Neural progenitor cell (in vitro differentiated cells): ENCODE measurements around the gene TP73. TPM values are rescaled to one million over a fixed set of nuclear protein-coding genes. Genes with fewer than 3 reads are reported as not detected.

Experiments used
- DNase-seq: peaks from one replicate; pipeline ENCODE4 v3.0.0-alpha.2; 2016; ENCODE audit warnings: low spot score
- H2AFZ ChIP-seq: fragments of 200-600 bp; sonication (generic); replicated peaks from 2 replicates; pipeline ENCODE4 v1.6.1; 2016; ENCODE audit warnings: antibody characterized with exemption
- H3F3A ChIP-seq: fragments of 200-600 bp; sonication (generic); 2 replicates; pipeline ENCODE4 v1.6.1; 2016; ENCODE audit warnings: antibody characterized with exemption, low read depth
- H3K27ac ChIP-seq: fragments of 200-600 bp; sonication (generic); 2 replicates; pipeline ENCODE4 v1.5.1; 2016; ENCODE audit warnings: mild to moderate bottlenecking
- H3K27me3 ChIP-seq: fragments of 200-600 bp; sonication (generic); 2 replicates; pipeline ENCODE4 v1.6.1; 2016; ENCODE audit warnings: mild to moderate bottlenecking, moderate library complexity
- H3K36me3 ChIP-seq: fragments of 200-600 bp; sonication (generic); 2 replicates; pipeline ENCODE4 v1.5.1; 2016
- H3K4me1 ChIP-seq: fragments of 200-600 bp; sonication (generic); 2 replicates; pipeline ENCODE4 v1.6.1; 2016; ENCODE audit warnings: mixed run types
- H3K4me2 ChIP-seq: fragments of 200-600 bp; sonication (generic); 2 replicates; pipeline ENCODE4 v1.6.1; 2016
- H3K4me3 ChIP-seq: fragments of 200-600 bp; sonication (generic); 2 replicates; pipeline ENCODE4 v1.5.1; 2016
- H3K79me2 ChIP-seq: fragments of 200-600 bp; sonication (generic); 2 replicates; pipeline ENCODE4 v1.6.1; 2016; ENCODE audit warnings: low read depth
- H3K9ac ChIP-seq: fragments of 200-600 bp; sonication (generic); 2 replicates; pipeline ENCODE4 v1.6.1; 2016
- H3K9me3 ChIP-seq: fragments of 200-600 bp; sonication (generic); 2 replicates; pipeline ENCODE4 v1.5.1; 2016; ENCODE audit warnings: low read depth
- H4K20me1 ChIP-seq: fragments of 200-600 bp; sonication (generic); 2 replicates; pipeline ENCODE4 v1.6.1; 2016; ENCODE audit warnings: low read depth
- H3K27ac Mint-ChIP-seq: 3 replicates; pipeline ENCODE4 v1.8.0; 2021; ENCODE audit warnings: mixed read lengths
- H3K27me3 Mint-ChIP-seq: 2 replicates; pipeline ENCODE4 v1.8.0; 2022; ENCODE audit warnings: low read depth, mild to moderate bottlenecking, inconsistent platforms, moderate library complexity, mixed read lengths; ENCODE audit not compliant: insufficient read depth
- H3K36me3 Mint-ChIP-seq: 3 replicates; pipeline ENCODE4 v1.8.0; 2021; ENCODE audit warnings: mixed read lengths
- H3K4me1 Mint-ChIP-seq: 3 replicates; pipeline ENCODE4 v1.8.0; 2021; ENCODE audit warnings: mixed read lengths
- H3K4me3 Mint-ChIP-seq: 3 replicates; pipeline ENCODE4 v1.8.0; 2021; ENCODE audit warnings: mild to moderate bottlenecking, moderate library complexity, mixed read lengths
- H3K9me3 Mint-ChIP-seq: 3 replicates; pipeline ENCODE4 v1.8.0; 2020; ENCODE audit warnings: mixed read lengths
- EZH2 ChIP-seq: fragments of 200-600 bp; sonication (generic); IDR thresholded peaks from 2 replicates; pipeline ENCODE4 v1.6.1; 2017; ENCODE audit warnings: antibody characterized with exemption, mild to moderate bottlenecking, moderate library complexity
- EZH2phosphoT487 ChIP-seq: fragments of 200-600 bp; sonication (generic); IDR thresholded peaks from 2 replicates; pipeline ENCODE4 v1.6.1; 2017; ENCODE audit warnings: antibody characterized with exemption
- total RNA-seq: library from RNA; depleted of rRNA; stranded (reverse); fragments of >200 nt; gene quantifications from 2 replicates; pipeline ENCODE4 v1.2.3, GENCODE V29; 2015; ENCODE audit warnings: low replicate concordance
- TF ChIP-seq, protein P1 (sequence below): fragments of 200-600 bp; sonication (generic); IDR thresholded peaks from 2 replicates; pipeline ENCODE4 v1.5.1; 2017; ENCODE audit warnings: antibody characterized with exemption, mild to moderate bottlenecking

Gene TP73
- total RNA-seq, 1 donor from 2014 or later = not detected

DNA sequence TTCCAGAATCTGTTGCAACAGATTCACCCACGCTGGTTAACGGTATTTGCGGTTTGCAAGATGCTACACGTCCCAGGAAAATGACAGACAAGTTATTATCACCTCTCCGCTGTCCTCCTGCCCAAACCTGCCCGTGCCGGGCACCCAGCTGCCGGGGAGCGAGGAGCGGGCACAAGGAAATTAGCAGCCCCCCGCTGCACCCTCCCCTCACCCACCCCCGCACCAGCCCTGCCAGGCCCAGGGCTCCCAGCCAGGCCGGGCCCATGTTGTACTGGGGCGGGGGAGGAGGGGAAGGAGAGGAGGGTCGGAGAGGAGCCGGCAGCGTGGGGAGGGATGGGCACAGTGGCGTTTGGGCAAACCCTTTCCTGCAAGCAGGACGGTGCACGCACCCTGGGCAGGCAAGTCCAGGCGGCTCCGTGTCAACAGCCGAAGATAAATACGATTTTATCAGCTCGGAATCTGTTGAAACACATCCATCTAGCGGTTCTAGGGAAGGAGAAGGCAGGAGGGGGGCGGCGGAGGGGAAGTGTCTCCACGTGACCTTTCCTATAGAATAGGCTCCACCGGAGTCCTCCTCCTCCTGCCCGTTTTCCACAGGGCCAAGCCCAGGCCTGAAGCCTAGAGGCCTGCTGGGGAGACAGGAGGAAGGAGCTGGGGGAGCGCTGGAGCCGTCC is 64.9 kb downstream of the TP73 start:
- Histone ChIP-seq H3K36me3 (no peaks in the 10 kb centered on the region), H3K79me2 (no peaks in the 10 kb centered on the region), H3K9ac (no peak overlapping the region), H3K27me3 (peaks cover 10% of the 10 kb centered on the region), H3F3A (no peaks in the 10 kb centered on the region), H3K4me1 (no peaks in the 10 kb centered on the region), H3K9me3 (no peaks in the 10 kb centered on the region), H4K20me1 (peaks cover 30% of the 10 kb centered on the region), H3K4me2 (no peak overlapping the region), H3K4me3 (no peak overlapping the region), H3K27ac (no peak overlapping the region), H2AFZ (no peak overlapping the region)
- Mint-ChIP-seq H3K27me3 (peaks cover 4% of the 10 kb centered on the region), H3K9me3 (no peaks in the 10 kb centered on the region), H3K27ac (no peak overlapping the region), H3K4me3 (no peak overlapping the region), H3K36me3 (no peaks in the 10 kb centered on the region), H3K4me1 (peaks cover 11% of the 10 kb centered on the region)
- no peak for DNase-seq
- TF ChIP-seq EZH2 (no peak), EZH2phosphoT487 (no peak)
- TF ChIP-seq, protein P1, sequence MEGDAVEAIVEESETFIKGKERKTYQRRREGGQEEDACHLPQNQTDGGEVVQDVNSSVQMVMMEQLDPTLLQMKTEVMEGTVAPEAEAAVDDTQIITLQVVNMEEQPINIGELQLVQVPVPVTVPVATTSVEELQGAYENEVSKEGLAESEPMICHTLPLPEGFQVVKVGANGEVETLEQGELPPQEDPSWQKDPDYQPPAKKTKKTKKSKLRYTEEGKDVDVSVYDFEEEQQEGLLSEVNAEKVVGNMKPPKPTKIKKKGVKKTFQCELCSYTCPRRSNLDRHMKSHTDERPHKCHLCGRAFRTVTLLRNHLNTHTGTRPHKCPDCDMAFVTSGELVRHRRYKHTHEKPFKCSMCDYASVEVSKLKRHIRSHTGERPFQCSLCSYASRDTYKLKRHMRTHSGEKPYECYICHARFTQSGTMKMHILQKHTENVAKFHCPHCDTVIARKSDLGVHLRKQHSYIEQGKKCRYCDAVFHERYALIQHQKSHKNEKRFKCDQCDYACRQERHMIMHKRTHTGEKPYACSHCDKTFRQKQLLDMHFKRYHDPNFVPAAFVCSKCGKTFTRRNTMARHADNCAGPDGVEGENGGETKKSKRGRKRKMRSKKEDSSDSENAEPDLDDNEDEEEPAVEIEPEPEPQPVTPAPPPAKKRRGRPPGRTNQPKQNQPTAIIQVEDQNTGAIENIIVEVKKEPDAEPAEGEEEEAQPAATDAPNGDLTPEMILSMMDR = no peak

DNA sequence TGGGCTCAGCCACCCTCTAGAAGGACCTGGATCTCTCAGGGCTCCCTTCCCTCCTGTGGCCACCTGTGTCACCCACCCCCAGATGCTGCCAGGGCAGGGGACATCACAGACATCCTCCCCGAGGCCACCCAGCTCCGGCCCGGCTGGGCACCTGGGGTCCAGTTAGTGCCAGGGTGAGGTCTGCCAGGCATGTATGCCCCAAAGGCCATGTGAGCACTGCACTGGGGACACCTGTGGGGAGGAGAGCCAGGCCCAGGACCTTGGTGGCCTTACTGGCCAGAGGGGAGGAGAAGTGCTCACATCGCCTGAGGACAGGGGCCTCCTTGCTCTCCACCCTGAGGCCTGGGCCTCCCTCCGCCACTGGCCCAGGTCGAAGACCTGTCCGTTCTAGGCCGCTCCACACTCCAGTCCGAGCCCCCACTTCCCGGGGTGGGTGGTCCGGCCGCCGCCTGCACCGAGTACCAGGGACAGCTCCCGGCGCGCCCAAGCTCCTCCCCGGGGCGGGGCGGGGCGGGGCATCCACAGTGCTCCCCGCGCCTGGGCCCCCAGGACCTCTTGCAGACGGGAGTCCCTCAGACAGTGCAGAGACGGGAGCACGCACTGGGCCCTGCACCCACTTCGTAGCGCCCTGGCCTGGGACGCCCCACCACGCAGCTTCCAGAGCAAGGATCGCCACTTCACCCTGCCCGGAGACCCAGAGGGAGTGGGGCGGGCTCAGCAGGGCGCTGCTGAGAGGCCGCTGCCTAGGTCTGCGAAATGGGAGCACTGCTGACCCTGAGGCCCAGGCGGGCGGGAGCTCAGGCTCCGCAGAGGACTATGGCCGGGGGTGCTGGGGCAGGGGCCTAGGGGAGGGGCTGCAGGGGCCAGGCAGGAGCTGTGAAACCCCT is 65.6 kb downstream of the TP73 start:
- Mint-ChIP-seq H3K9me3 (no peaks in the 10 kb centered on the region), H3K4me1 (peaks cover 11% of the 10 kb centered on the region), H3K27me3 (peaks cover 2% of the 10 kb centered on the region), H3K36me3 (no peaks in the 10 kb centered on the region), H3K27ac (no peak overlapping the region), H3K4me3 (no peak overlapping the region)
- Histone ChIP-seq H3K4me1 (no peaks in the 10 kb centered on the region), H3K9me3 (no peaks in the 10 kb centered on the region), H2AFZ (no peak overlapping the region), H3F3A (no peaks in the 10 kb centered on the region), H3K79me2 (no peaks in the 10 kb centered on the region), H3K4me2 (peak overlapping the region; percentile 43), H3K4me3 (peak overlapping the region; percentile 22), H3K9ac (no peak overlapping the region), H4K20me1 (peaks cover 30% of the 10 kb centered on the region), H3K27ac (no peak overlapping the region), H3K36me3 (no peaks in the 10 kb centered on the region), H3K27me3 (peaks cover 10% of the 10 kb centered on the region)
- peak; percentile 88 for DNase-seq
- TF ChIP-seq, protein P1 = no peak
- no peak for TF ChIP-seq EZH2phosphoT487

DNA sequence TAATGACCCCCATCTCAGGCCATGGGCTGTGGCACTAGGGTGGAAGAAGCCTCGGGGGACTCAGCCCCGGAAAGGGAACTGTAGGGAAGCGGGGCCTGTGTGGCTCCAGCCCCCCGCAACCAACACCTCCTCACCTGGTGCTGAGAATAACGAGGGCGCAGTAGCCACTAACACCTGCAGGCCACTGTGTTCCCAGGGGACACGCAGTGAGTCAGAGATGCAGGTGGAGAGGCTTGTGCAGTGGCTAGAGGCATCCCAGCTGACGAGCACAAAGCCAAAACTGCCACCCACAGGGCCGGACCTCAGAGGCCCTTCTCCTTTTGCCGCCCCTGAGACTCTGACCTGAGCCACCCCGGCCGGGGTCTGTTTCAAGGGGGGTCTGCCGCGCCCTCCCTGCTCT is 66.4 kb downstream of the TP73 start:
- Mint-ChIP-seq H3K27ac (no peak overlapping the region), H3K36me3 (no peaks in the 10 kb centered on the region), H3K4me1 (peaks cover 11% of the 10 kb centered on the region), H3K4me3 (no peak overlapping the region), H3K27me3 (peaks cover 2% of the 10 kb centered on the region), H3K9me3 (no peaks in the 10 kb centered on the region)
- H3K36me3 ChIP-seq = no peaks in the 10 kb centered on the region
- no peaks in the 10 kb centered on the region for H3K79me2 ChIP-seq
- H3K9me3 ChIP-seq = no peaks in the 10 kb centered on the region
- peaks cover 26% of the 10 kb centered on the region for H4K20me1 ChIP-seq
- H2AFZ ChIP-seq = no peak overlapping the region
- no peak overlapping the region for H3K4me2 ChIP-seq
- no peak overlapping the region for H3K9ac ChIP-seq
- no peak overlapping the region for H3K4me3 ChIP-seq
- DNase-seq = no peak
- no peaks in the 10 kb centered on the region for H3F3A ChIP-seq
- H3K4me1 ChIP-seq = no peaks in the 10 kb centered on the region
- H3K27me3 ChIP-seq = peaks cover 10% of the 10 kb centered on the region
- no peak overlapping the region for H3K27ac ChIP-seq
- TF ChIP-seq, protein P1 = no peak
- TF ChIP-seq EZH2 (no peak), EZH2phosphoT487 (no peak)
